ENCODE measurements around the gene COL4A1.

- no peak for TF ChIP-seq CTCF (IDR thresholded peaks at IDR 0.05)
- no peak for TF ChIP-seq POLR2AphosphoS5 (IDR thresholded peaks at IDR 0.05)
- TF ChIP-seq POLR2A (IDR thresholded peaks at IDR 0.05): no peak
Observed at GRCh38 chr13:110240943-110241342, 66.0 kb downstream of the COL4A1 start.
